K562 (cell line): ENCODE measurements around the gene SLC25A26. TPM values are rescaled to one million over a fixed set of nuclear protein-coding genes. Genes with fewer than 3 reads are reported as not detected.
A peak's percentile ranks its signal among the peaks of the same experiment; 100 is the strongest.

Experiments
- EZH2 ChIP-seq: IDR thresholded peaks from 2 replicates; pipeline ENCODE4 v1.6.1; 2012; ENCODE audit warnings: low read depth, mild to moderate bottlenecking, inconsistent platforms, low read length, borderline replicate concordance
- HNRNPLL ChIP-seq: fragments of 200-400 bp; formaldehyde crosslinking; IDR thresholded peaks from 2 replicates; pipeline ENCODE4 v1.6.1; 2017; ENCODE audit warnings: low read length, low read depth, mild to moderate bottlenecking; ENCODE audit not compliant: poor library complexity, severe bottlenecking
- KAT8 ChIP-seq: fragments of 450-650 bp; IDR thresholded peaks from 2 replicates; pipeline ENCODE4 v1.6.1; 2016; ENCODE audit warnings: low read depth, mild to moderate bottlenecking
- POLR2A ChIP-seq: fragments of 450-650 bp; conservative IDR thresholded peaks from 2 replicates; pipeline ENCODE4 v1.6.1; 2016
- POLR3A ChIP-seq: IDR thresholded peaks from 2 replicates; pipeline ENCODE4 v1.6.1; 2011; ENCODE audit warnings: borderline replicate concordance, mild to moderate bottlenecking, moderate library complexity; ENCODE audit not compliant: insufficient read length, insufficient read depth; ENCODE audit errors: extremely low read depth
- RBM14 ChIP-seq: fragments of 200-400 bp; formaldehyde crosslinking; IDR thresholded peaks from 2 replicates; pipeline ENCODE4 v1.6.1; 2018; ENCODE audit warnings: low read depth, mild to moderate bottlenecking, low read length, moderate library complexity, borderline replicate concordance; ENCODE audit not compliant: insufficient read depth
- WHSC1 ChIP-seq: IDR thresholded peaks from one replicate; pipeline ENCODE4 v1.6.1; 2012; ENCODE audit warnings: low read length, control low read depth, inconsistent platforms
- ZFP36 ChIP-seq: fragments of 150-350 bp; IDR thresholded peaks from 2 replicates; pipeline ENCODE4 v1.6.1; 2018; ENCODE audit warnings: low read length, low read depth; ENCODE audit not compliant: partially characterized antibody
- ZNF263 ChIP-seq: sonication (generic); formaldehyde crosslinking; IDR thresholded peaks from 2 replicates; pipeline ENCODE4 v1.8.0; 2022; ENCODE audit warnings: mild to moderate bottlenecking, missing genetic modification reagents, borderline replicate concordance
- polyA plus RNA-seq, 8 experiments: library from polyadenylated mRNA; depleted of rRNA in 4 of 8; stranded (reverse) in 5 of 8; unstranded in 3 of 8; fragments of >200 nt; fragmentation: Nextera tagmentation in 2 of 8; fragmentation: Illumina TruSeq in 1 of 8; extraction: Ambion mirVana in 2 of 8; extraction: Trizol in 1 of 8; gene quantifications; 2 replicates each; pipeline versions ENCODE4 v1.2.1 to v1.2.3, GENCODE V29; 2011 to 2014; ENCODE audit warnings: inconsistent platforms in 1 of 8, missing spikeins in 1 of 8
- total RNA-seq, 7 experiments: library from RNA; depleted of rRNA in 6 of 7; stranded (reverse); fragments of >200 nt in 6 of 7; fragmentation: Illumina TruSeq in 2 of 7; extraction: Trizol in 2 of 7; gene quantifications; 2 replicates each; pipeline versions ENCODE4 v1.2.1 to v1.2.3, GENCODE V29; 2011 to 2021; ENCODE audit warnings: low replicate concordance in 1 of 7
- TF ChIP-seq, protein P1 (sequence below): fragments of 450-650 bp; IDR thresholded peaks from 2 replicates; pipeline ENCODE4 v1.6.1; 2016; ENCODE audit warnings: mild to moderate bottlenecking, moderate library complexity
- TF ChIP-seq, protein P2 (sequence below): sonication (generic); formaldehyde crosslinking; IDR thresholded peaks from 2 replicates; pipeline ENCODE4 v1.8.0; 2022; ENCODE audit warnings: missing genetic modification reagents, mild to moderate bottlenecking, moderate library complexity, borderline replicate concordance

Gene SLC25A26
- total and polyA plus RNA-seq, 9 of the 15 experiments (the other 6 are each of a cell fraction or from before 2014, with no cell fraction given), result 7.2 to 29.1 (median 12.6) TPM

DNA sequence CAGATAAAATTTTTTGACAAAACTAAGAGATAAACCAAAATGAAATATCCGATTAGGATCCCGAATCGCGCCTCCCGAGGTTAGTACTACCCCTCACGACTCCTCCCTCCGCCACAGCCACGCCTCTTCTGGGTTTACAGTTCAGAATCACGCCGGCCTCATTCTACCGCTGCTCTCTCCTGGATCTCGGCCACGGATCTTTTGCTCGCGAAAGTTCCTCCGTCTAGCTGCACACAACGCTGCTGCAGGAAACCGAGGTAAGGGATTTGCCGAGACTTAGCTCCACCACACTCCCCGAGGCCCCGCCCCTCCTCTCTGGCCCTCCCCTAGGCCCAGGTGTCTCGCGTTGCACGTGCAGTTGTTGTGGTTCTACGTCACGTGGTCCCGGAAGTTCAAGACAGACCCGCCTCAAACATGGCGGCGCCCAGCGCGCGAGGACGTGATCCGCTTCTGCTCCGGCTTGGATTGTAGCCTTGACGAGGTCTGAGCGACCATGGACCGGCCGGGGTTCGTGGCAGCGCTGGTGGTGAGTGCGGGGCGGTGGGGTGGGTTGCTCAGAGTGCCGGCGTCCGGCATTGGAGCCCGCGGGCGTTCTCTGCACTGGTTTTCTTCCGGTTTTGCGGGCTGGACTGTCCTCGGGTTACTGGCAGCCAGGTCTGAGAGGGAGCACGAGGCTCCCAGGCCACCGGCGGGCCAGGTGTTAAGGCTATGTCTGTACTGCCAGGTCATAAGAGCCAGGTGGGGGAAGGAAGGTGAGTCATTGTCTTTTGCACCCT lies at the start of gene SLC25A26 (continued):
- TF ChIP-seq POLR3A (no peak), KAT8 (no peak), HNRNPLL (no peak), EZH2 (no peak), WHSC1 (no peak), ZNF263 (CRISPR knock-in tag) (no peak), ZFP36 (no peak), RBM14 (no peak), POLR2A (peak; percentile 79)
- TF ChIP-seq, protein P1, sequence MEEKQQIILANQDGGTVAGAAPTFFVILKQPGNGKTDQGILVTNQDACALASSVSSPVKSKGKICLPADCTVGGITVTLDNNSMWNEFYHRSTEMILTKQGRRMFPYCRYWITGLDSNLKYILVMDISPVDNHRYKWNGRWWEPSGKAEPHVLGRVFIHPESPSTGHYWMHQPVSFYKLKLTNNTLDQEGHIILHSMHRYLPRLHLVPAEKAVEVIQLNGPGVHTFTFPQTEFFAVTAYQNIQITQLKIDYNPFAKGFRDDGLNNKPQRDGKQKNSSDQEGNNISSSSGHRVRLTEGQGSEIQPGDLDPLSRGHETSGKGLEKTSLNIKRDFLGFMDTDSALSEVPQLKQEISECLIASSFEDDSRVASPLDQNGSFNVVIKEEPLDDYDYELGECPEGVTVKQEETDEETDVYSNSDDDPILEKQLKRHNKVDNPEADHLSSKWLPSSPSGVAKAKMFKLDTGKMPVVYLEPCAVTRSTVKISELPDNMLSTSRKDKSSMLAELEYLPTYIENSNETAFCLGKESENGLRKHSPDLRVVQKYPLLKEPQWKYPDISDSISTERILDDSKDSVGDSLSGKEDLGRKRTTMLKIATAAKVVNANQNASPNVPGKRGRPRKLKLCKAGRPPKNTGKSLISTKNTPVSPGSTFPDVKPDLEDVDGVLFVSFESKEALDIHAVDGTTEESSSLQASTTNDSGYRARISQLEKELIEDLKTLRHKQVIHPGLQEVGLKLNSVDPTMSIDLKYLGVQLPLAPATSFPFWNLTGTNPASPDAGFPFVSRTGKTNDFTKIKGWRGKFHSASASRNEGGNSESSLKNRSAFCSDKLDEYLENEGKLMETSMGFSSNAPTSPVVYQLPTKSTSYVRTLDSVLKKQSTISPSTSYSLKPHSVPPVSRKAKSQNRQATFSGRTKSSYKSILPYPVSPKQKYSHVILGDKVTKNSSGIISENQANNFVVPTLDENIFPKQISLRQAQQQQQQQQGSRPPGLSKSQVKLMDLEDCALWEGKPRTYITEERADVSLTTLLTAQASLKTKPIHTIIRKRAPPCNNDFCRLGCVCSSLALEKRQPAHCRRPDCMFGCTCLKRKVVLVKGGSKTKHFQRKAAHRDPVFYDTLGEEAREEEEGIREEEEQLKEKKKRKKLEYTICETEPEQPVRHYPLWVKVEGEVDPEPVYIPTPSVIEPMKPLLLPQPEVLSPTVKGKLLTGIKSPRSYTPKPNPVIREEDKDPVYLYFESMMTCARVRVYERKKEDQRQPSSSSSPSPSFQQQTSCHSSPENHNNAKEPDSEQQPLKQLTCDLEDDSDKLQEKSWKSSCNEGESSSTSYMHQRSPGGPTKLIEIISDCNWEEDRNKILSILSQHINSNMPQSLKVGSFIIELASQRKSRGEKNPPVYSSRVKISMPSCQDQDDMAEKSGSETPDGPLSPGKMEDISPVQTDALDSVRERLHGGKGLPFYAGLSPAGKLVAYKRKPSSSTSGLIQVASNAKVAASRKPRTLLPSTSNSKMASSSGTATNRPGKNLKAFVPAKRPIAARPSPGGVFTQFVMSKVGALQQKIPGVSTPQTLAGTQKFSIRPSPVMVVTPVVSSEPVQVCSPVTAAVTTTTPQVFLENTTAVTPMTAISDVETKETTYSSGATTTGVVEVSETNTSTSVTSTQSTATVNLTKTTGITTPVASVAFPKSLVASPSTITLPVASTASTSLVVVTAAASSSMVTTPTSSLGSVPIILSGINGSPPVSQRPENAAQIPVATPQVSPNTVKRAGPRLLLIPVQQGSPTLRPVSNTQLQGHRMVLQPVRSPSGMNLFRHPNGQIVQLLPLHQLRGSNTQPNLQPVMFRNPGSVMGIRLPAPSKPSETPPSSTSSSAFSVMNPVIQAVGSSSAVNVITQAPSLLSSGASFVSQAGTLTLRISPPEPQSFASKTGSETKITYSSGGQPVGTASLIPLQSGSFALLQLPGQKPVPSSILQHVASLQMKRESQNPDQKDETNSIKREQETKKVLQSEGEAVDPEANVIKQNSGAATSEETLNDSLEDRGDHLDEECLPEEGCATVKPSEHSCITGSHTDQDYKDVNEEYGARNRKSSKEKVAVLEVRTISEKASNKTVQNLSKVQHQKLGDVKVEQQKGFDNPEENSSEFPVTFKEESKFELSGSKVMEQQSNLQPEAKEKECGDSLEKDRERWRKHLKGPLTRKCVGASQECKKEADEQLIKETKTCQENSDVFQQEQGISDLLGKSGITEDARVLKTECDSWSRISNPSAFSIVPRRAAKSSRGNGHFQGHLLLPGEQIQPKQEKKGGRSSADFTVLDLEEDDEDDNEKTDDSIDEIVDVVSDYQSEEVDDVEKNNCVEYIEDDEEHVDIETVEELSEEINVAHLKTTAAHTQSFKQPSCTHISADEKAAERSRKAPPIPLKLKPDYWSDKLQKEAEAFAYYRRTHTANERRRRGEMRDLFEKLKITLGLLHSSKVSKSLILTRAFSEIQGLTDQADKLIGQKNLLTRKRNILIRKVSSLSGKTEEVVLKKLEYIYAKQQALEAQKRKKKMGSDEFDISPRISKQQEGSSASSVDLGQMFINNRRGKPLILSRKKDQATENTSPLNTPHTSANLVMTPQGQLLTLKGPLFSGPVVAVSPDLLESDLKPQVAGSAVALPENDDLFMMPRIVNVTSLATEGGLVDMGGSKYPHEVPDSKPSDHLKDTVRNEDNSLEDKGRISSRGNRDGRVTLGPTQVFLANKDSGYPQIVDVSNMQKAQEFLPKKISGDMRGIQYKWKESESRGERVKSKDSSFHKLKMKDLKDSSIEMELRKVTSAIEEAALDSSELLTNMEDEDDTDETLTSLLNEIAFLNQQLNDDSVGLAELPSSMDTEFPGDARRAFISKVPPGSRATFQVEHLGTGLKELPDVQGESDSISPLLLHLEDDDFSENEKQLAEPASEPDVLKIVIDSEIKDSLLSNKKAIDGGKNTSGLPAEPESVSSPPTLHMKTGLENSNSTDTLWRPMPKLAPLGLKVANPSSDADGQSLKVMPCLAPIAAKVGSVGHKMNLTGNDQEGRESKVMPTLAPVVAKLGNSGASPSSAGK, result peak; percentile 68
- TF ChIP-seq, protein P2, sequence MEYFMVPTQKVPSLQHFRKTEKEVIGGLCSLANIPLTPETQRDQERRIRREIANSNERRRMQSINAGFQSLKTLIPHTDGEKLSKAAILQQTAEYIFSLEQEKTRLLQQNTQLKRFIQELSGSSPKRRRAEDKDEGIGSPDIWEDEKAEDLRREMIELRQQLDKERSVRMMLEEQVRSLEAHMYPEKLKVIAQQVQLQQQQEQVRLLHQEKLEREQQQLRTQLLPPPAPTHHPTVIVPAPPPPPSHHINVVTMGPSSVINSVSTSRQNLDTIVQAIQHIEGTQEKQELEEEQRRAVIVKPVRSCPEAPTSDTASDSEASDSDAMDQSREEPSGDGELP (CRISPR knock-in tag), result peak; percentile 87; the same call in 1 of the 2 replicates
